GM19455 (cell line): ENCODE results near the gene DSP.

Experiments used
- ATAC-seq: cut with Tn5 transposase; IDR thresholded peaks from one replicate; pipeline ENCODE4 v1.9.1; 2021; ENCODE audit not compliant: unreplicated experiment

The DSP gene, protein sequence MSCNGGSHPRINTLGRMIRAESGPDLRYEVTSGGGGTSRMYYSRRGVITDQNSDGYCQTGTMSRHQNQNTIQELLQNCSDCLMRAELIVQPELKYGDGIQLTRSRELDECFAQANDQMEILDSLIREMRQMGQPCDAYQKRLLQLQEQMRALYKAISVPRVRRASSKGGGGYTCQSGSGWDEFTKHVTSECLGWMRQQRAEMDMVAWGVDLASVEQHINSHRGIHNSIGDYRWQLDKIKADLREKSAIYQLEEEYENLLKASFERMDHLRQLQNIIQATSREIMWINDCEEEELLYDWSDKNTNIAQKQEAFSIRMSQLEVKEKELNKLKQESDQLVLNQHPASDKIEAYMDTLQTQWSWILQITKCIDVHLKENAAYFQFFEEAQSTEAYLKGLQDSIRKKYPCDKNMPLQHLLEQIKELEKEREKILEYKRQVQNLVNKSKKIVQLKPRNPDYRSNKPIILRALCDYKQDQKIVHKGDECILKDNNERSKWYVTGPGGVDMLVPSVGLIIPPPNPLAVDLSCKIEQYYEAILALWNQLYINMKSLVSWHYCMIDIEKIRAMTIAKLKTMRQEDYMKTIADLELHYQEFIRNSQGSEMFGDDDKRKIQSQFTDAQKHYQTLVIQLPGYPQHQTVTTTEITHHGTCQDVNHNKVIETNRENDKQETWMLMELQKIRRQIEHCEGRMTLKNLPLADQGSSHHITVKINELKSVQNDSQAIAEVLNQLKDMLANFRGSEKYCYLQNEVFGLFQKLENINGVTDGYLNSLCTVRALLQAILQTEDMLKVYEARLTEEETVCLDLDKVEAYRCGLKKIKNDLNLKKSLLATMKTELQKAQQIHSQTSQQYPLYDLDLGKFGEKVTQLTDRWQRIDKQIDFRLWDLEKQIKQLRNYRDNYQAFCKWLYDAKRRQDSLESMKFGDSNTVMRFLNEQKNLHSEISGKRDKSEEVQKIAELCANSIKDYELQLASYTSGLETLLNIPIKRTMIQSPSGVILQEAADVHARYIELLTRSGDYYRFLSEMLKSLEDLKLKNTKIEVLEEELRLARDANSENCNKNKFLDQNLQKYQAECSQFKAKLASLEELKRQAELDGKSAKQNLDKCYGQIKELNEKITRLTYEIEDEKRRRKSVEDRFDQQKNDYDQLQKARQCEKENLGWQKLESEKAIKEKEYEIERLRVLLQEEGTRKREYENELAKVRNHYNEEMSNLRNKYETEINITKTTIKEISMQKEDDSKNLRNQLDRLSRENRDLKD (N-terminal part only)

DNA sequence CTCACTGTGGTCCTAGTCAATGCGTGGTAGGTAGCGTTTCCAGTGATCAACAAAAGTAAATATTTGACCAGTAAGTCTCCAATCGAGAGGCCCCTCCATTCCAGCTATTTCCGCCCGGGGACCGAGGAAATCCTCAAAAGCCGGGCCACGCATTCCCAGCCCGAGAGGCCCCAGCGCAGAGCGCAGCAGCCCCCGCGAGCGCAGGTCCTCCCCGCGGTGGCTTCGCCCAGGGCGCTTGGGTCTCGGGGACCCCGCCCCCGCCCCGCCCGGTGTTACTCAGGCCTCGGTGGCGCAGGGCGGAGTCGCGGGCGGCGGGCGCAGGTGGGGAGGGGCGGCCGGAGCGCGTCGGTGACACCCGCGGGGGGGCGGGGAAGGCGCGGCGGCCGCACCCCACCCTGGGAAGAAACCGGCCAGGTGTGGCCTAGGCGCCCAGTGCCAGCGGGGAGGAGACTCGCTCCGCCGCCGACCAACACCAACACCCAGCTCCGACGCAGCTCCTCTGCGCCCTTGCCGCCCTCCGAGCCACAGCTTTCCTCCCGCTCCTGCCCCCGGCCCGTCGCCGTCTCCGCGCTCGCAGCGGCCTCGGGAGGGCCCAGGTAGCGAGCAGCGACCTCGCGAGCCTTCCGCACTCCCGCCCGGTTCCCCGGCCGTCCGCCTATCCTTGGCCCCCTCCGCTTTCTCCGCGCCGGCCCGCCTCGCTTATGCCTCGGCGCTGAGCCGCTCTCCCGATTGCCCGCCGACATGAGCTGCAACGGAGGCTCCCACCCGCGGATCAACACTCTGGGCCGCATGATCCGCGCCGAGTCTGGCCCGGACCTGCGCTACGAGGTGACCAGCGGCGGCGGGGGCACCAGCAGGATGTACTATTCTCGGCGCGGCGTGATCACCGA lies at the start of gene DSP:
TSS of gene DSP (plus strand) at position 497 of the 890 bp plus-strand sequence. CDS start at position 742, 245 bp downstream.
- ATAC-seq: no peak

DNA sequence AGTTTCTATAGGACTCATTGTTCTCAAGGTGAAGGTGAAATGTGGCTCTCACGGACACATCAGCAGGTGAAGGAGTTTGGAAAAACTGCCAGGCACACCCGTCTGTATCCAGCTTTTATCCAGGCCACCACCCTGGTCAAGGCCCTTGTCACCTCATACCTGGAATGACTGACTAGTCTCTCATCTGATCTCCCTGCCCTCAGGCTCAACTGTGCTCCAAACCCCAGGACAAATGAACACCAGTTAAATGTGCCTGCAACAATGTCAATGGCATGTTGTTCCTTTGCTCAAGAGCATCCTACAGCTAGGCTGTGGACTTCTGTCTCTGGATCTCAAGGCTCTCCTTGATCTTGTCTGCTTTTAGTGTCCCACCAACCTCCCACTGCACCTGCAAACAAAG lies 47.6 kb upstream of the DSP start:
- ATAC-seq: no peak

DNA sequence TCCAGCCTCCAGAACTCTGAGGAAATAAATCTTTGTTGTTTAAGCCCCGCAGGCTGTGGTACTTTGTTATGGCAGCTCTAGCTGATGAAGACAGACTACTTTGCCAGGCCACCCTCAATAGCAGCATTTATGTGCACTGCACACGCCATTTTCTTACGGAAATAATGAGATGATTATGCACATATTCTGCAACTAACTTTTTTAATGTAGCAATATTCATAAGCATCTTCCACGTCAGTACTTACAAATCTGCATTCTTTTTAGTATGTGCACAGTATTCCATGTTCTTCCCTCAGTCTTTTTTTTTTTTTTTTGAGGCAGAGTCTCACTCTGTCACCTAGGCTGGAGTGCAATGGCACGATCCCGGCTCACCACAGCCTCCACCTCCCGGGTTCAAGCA lies 46.8 kb upstream of the DSP start:
- ATAC-seq: no peak

DNA sequence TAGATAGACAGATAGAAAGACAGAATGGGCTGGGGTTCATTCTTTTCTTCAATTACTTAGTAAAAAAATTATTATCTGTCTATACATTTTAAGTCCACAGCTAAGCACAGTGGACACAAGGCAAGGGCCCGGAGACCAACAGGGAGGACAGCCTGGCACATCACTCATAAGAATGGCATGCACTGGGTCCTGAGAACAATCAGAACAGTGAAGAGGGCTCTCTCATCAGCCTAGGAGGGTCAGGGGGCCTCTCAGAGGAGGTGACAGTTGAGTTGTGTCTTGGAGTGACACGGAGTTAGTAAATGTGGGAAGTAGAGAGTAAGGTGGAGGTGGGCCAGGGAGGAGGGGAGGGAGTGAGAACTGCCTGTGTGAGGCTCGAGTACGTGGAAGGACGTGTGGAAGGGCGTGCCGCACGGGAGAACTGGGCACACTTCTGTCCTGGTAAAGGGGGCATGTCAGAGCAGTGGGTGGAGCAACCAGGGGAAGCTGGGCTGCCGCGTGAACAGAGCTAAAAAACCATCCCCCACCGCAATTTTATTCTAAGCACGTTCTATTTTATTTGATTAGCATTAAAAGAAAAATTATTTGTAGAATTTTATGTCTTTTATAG lies 45.1 kb upstream of the DSP start:
- no peak for ATAC-seq

DNA sequence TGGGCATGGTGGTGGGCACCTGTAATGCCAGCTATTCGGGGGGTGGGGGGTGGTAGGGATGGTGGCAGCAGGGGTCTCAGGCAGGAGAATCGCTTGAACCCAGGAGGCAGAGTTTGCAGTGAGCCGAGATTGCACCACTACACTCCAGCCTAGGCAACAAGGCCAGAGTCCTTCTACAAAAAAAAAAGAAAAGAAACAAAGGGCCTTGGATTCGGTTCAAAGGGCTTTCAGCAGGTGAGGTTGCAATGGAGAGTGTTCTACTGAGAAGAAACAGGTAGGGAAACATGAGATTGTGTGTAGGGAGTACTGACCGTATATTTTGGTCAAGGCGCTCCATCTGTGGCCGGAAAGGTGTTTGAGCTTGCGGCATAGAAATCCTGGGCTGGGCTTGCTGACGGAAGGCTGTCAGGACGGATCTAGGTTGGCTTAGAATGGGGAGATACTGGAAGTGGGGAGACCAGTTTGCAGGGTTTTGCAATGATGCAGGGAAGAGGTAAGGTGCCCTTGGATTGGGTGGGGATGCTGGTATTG lies 40.7 kb upstream of the DSP start:
- ATAC-seq: no peak

DNA sequence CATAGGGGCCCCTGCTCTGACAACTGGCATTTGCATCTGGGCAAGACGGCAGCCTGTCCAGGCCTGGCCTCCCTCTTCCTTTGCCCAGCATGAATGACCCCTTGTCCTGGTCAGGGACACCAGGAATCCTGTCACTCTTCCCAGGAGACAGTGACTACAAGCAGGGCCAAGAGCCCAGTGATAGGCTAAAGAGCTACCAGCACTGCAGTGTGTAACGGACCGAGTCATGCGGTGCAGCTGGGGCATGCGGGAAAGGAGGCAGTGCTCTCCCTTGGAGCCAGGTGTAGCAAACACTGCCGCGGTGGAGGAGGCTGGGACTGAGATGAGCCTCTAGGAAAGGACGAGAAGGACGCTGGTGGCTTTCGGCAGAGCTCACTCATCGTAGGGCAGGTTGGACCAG lies 38.7 kb upstream of the DSP start:
- ATAC-seq: no peak

DNA sequence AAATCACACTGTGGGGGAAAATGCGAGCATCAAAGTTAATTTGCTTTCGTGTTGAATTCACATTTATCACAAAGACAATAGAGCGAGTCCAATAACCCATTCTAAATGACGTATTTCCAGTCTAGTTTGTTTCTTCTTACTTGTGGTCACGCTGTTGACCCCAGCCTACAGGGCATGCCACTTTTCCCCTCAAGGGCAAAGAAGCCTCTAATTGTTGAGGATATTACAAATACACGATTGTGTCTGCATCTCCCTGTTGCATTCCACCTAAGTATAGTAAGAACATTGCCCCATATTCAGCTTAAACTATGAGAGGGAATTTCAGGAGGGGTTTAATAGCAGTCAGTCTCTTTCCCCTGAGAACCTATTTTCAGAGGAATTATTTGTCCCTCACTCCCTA lies 37.4 kb upstream of the DSP start:
- no peak for ATAC-seq

DNA sequence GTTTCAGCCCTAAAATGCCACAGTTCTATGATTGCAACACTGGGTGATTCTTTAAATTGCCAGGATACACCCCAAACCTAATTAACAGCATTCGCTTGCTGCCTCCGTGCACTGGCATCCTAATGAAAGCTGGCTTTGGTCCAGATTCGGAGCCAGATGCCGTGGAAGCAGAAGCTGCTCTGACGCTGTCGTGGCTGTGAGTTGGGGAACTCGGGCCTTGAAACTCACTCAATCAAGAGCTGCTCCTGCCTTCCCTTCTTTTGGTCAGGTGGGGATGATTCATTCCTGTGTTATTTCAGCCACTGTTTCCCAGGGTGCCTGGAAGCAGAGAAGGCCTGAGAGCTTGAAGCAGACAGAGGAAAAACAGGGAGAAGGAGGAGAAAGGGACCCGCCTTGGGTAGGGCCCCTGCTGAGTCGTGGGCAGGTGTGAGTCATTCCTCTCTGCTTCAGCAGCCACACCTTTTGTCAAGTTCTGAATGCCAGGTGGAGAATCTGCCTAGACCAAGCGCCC lies 36.2 kb upstream of the DSP start:
- ATAC-seq: no peak

DNA sequence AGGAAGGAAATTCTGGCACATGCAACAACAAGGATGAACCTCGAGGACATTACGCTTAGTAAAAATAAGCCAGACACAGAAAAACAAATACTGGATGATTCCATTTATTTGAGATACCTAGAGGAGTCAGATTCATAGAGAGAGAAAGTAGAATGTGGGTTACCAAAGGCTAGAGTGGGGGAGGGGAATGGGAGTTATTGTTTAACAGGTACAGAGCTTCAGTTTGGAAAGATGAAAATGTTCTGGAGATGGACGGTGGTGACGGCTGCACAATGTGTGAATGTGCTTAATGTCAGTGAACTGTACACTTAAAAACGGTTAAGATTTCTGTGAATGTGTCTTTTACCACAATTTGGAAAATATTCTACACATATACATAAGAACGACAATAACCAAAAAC lies 33.9 kb upstream of the DSP start:
- ATAC-seq: no peak

DNA sequence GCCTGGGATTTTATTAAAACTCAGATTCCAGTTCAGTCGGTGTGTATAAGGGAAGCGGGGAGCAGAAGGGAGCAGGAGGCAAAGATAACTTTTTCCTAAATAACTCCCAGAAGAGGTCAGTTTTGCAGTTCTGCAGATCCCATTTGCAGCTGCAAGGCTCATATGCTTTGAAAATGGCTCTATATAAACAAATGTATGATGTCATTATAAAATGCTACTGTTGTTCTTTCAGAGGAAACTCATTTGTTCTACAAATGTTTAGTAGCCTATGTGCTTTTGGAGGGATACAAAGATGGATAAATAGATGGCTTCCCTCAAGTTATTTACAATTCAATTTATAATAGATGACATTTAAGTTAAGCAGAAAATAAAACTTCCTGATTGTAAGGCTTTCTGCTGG lies 29.2 kb upstream of the DSP start:
- ATAC-seq: no peak

DNA sequence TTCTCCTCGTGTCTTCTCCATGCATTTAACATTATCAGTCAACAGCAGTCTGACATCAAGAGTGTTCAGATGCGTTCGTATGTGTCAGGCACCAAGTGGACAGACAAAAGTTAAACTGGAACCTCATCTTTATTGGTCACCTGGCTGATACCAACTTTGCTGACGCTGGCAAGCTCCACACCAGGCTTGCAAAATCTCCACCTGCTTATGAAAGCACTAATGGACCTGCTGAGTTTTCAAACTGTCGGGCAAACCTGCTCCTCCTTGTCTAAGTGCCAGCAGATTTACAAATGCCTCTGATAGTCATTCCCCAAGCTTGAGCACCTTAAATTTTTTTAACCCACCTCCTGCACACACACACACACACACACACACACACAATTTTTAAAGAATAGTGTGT lies 27.9 kb upstream of the DSP start:
- no peak for ATAC-seq

DNA sequence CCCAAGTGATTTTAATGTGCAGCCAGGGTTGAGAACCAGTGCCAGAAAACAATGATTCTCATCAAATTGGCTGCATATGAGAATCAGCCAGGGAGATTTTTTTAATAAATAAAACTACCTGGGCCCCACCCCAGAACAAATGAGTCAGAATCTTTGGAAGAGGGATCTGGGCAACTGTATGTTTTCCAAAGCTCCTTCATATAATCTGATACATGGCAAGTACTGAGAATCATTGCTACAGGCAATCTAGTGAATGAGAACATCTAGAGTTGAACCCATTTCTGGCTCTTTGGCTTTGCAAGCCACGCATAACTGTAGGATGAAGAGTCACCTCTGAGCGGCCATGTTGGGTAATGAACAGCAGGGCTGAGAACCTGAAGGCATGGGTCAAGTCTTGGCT lies 26.1 kb upstream of the DSP start:
- ATAC-seq: no peak

DNA sequence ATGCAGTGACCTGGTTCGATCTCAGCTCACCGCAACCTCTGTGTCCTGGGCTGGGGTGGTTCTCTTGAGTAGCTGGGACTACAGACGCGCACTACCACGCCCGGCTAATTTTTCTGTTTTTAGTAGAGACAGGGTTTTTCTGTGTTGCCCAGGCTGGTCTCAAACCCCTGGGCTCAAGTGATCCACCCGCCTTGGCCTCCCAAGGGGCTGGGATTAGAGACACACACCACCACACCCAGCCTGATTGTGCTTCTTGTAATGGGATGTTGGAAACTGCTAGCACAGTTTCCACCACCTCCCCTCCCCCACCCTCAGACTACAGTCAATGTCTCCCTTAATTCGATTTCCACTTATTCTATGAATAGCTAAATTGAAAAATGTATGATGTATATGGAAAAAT lies 22.6 kb upstream of the DSP start:
- ATAC-seq: no peak

DNA sequence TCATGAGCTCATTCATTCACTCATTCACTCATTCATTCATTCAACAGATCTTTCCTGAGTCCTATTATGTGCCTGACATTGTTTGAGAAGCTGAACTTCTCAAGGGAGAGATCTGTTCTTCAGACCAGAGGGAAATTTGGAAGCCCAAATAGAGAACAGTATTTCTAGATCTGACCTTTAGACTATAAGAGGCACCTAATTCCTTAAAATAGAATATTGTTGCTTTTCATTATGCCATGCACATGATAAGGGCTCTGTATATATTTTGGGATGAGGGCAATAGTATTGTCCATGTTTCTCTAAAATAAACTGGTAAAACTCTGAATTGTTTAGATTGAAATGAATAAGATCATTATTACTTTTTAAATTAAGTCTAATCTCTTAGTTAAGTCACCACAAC lies 18.6 kb upstream of the DSP start:
- no peak for ATAC-seq

DNA sequence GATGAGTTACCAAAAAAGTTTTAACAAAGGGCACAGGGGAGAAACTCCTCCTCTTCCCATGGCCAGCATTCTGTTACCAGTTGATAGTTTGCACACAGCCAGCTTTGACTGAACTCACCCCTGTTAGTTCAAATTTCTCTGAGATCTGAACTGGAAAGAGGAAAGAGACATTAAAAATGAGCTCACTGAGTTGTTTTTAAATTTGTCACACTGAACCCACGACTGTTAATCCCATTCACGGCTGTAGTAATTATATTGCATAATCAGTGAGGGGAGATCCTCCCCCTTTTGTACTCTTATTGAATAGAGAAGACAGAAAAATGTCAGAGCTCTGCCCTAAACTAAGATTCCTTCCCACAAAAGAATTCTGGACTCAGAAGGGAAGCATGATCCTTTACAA lies 17.5 kb upstream of the DSP start:
- no peak for ATAC-seq

DNA sequence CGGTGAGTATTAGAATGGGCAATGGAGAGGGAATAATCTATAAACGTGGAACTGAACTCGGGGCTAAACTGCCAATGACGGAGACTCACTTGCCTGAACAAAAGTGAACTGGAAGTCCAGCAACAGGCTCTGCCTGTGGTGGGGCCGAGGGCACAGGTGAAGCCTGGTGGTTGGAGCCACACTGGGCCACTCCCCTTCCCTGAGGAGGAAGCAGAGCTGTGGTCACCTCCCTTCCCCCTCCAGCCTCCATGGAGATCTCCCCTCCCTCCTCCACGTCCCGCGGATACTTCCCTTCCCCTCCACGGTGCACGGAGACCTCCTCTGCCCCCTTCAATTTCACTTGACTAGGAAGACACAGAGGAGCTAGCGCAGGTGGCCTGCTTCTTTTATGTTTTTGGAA lies 14.7 kb upstream of the DSP start:
- no peak for ATAC-seq

DNA sequence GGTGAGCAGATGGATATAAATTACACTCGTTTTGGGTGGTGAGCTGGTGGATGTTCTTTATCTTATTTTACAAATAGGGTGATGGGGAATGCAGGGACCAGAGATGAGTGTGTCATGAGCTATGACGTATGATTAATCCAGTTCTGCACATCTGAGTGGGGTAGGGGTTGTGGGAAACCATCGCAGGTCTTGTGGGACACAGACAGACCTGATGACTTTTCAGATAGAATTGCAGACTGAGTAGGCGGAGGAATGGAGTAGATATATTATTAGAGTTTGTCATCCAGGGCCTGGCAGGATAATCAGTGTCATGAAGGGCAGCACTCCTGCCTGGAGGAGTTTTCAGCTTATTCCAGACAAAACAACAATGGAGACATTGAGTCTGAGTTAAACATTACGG lies 12.9 kb upstream of the DSP start:
- no peak for ATAC-seq

DNA sequence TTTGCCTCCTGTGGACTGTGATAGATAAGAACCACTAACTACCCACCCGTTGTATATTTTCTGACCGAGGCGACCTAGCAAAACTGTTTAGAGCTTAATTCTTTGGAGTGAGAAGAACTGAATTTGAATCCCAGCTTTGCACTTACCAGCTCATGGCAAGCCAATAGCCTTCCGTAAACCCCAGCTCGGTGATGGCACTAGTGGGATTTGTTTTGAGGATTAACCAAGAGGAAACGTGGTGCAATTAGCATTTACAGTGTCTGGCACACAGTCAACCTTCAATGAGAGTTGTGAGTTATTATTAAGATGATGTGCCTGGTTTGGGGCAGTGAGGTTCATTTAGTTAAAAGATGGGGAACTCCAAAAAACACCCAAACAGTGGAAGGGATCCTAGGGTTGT lies 12.3 kb upstream of the DSP start:
- no peak for ATAC-seq

DNA sequence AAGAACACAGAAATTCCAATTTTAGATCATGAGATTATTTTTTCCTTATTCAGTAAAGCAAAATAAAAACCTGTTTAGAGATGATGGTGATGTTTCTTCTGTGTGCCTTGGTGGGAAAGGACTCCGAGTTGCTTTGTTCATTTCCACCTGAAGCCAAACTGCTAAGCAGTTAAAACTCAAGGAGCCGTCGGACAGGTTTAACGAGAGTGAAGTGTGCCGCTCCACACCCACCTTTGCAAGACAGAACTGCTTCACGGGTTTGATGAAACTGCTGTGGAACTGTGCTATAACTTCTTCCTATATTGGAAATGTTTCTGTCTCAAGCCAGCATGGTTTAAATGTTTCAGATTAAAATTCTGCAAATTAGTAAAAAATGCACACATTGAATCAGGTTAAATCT lies 9.2 kb upstream of the DSP start:
- ATAC-seq: no peak

DNA sequence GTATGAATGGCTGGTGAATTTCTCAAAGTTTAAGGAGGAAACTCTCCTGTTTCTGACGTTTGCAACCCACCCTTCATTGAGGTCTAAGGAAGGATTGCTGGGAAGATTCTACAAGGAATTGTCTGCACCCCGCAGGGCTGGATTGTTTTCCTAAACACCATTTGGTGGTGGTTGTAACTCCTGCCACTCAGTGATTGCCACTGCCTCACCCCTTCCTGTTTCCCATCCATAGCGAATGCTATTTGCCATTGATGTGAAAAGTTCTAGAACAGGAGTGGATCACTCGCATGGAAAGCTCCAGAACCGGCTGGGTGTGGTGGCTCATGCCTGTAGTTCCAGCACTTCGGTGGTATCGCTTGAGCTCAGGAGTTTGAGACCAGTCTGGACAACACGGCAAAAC lies 8.7 kb upstream of the DSP start:
- no peak for ATAC-seq
